Left ventricle myocardium superior (tissue), 1 donor: ENCODE data around the gene GALNT10. TPM values are rescaled to one million over a fixed set of nuclear protein-coding genes. Genes with fewer than 3 reads are reported as not detected.
"Not testable (repeated sequence)": the region's sequence is repeated elsewhere in the genome, so short reads cannot be mapped to it uniquely, and the experiment has no call there.

Experiments
- ATAC-seq: fragments of 200-7000 bp; cut with Tn5 transposase; one replicate; pipeline ENCODE4 v1.9.1; 2020; ENCODE audit warnings: mild to moderate bottlenecking, moderate library complexity
- DNase-seq: peaks from one replicate; pipeline ENCODE4 v3.0.0-alpha.2; 2020
- intact Hi-C: fragments of 100-400 bp; cut with micrococcal nuclease; formaldehyde crosslinking; loops from one replicate; pipeline ENCODE4 v1.11.0; 2022
- total RNA-seq: library from RNA; stranded (reverse); fragmentation: NEBNext Ultra II Directional; extraction: Animal tissue kit (Norgen Biotek cat#: 25700); gene quantifications from one replicate; pipeline ENCODE4 v1.2.1, GENCODE V29; 2021
- donor health status: DM: no; HTN: yes; CAD: no; lungs with severe emphysema.

The GALNT10 gene
- total RNA-seq, 1 donor from 2014 or later = 10.9 TPM

DNA sequence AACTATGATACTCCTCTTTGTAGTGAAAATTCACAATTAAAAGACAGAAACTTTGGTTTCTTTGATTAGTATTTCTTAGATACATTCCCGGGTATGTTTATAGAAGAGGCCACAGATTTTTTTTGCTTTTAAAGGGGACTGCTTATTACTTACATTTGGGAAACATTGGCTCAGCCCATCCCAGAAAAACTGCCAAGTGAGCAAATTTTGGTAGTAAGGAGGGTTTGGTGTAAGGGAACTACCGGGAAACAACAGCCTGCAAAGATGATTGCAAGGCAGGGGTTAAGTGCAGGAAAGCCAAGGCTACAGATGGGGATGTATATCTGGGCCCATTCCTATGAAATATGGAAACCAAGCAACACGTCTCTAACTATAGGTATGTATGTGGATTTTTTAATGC is 166.4 kb downstream of the GALNT10 start:
- intact Hi-C loops = no loop called here
- DNase-seq (no peak), ATAC-seq (no peak)

DNA sequence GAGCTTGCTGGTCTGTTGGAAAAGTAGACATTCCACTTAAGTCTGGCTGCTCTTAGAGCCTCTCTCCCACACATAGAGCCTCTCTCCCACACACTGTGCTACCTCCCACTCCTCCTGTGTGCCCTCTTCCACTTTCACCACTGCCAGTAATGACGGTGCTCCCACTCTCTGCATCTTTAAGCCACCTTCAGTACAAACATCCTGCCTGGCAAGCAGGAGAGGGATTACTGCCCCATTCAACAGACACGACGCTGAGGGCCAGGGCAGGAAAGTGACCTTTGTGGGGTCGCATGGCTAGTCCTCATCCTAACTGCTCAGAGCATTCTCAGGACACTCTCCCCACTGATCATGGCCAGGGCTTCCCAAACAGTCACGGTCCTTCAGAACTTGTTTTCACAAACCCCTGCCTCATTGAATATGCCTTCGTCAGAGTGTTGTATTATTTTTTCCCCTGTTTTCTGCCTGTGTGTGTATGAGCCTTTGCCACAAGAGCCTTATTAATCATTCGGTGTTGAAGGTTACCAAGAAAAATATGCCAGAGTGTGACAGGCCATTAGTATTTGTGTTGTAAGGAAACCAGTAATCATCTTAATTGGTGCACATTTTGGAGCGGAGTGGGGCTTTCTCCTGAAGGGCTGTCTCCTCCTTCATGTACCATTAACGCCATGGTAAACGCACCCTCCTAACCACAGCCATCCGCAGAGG is 168.1 kb downstream of the GALNT10 start:
- no peak for ATAC-seq
- intact Hi-C loops = no loop called here
- no peak for DNase-seq

- no peak for DNase-seq
- intact Hi-C loops = no loop called here
- no peak for ATAC-seq
Measured at GRCh38 chr5:154359221-154359573, 168.7 kb downstream of the GALNT10 start.

GRCh38 chr5:154360241-154360640 is 169.7 kb downstream of the GALNT10 start:
- ATAC-seq, DNase-seq, intact Hi-C loops: not testable (repeated sequence)

GRCh38 chr5:154363411-154363810 is 172.9 kb downstream of the GALNT10 start:
- no peak for DNase-seq
- intact Hi-C loops = no loop called here
- ATAC-seq = no peak

DNA sequence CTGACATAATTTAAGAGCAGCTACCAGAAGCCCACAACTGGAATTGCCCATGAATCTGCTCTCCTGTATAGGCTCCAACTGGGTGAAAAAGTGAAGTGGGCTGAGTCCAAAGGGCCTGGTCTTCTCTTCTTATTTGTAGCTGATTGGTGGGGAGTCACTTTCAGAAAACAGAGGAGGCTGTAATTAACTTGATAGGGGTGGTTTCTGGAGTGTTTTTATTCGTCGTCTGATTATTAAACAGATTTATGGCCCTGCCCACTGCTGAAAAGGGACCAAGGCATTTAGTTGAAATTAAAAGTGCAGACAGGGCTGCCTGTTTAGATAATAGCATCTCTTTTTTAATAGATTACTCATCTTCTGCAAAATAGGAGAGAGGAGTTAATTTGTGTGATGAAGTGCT is 174.2 kb downstream of the GALNT10 start:
- ATAC-seq (no peak), DNase-seq (no peak)
- intact Hi-C loops = no loop called here

DNA sequence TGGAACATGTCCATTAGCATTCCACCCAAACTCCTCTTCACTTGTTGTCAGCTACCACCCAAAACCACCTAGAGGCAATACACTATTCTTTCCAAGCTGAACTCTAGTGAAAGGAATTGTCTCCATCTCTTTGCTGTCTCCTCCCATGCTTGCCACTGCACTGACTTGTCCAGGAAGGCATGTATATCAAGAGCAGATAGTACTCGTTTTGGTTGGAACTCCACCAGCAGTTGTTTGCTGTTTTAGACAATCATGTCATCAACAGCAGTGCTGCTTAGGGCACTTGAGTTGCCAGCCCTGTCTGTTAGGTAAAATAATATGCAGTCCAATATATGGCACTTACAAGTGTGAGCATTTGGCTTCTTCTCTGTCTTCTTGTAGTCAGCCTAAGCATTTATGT is 175.3 kb downstream of the GALNT10 start:
- DNase-seq (no peak), ATAC-seq (peak; percentile 34)
- intact Hi-C loops = no loop called here

DNA sequence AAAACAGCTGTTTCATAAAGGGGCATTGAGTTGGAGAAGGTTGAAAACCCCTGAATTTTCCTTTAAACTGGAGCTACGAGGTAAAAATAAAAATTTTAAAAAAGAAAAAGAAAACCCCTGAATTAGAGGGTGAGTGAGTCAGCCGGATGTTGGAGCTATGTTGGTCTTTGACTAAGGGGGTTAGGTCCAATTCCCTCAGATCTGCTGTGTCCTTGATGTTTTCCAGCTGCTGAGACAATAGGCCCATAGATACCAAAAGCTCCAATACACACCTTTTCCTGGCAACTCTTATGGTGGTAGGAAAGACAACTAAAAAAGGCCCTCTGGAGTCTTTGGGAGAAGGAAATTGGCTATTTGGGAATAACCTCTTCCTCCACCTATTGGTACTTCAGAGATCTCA is 175.8 kb downstream of the GALNT10 start:
- DNase-seq (no peak), ATAC-seq (no peak)
- intact Hi-C loops = no loop called here

- DNase-seq = no peak
- intact Hi-C loops = no loop called here
- ATAC-seq = no peak
Measured at GRCh38 chr5:154367101-154367500, 176.6 kb downstream of the GALNT10 start.

DNA sequence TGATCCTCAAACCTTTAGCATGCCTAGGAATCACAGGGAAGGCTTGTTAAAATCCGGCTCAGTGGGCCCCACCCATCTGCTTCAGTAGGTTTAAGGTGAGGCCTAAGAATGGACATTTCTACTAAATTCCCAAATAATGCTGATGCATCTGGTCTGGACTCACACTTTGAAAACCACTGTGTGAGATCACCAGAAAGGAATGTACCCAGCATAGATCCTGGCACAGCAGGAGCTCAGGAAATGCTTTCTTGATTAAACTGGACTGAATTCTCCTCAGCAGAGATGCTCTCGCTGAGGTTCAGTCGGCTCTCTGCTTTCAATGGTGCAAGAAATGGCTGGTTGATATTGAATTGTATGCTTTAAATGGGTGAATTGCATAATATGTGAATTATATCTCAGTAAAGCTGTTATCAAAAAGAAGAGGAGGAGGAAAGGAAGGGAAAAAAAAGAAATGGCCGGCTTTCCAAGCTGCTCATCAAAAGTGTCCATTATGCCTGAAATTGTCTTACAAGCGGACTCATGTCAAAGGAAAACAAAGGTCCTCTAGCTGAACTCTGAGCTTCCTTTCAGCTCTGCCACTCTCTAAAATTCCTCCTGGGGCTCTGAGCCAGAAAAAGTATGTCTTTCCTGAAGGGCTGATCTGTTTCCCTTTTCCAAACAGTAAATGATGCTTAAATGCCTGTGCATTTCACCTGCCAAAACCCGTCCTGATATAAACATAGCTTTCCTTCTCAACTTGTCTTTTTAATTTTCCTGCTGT is 177.7 kb downstream of the GALNT10 start:
- ATAC-seq (peak; percentile 76), DNase-seq (no peak)
- intact Hi-C loops = no loop called here

GRCh38 chr5:154369682-154370081 is 179.1 kb downstream of the GALNT10 start:
- intact Hi-C loops = no loop called here
- DNase-seq (no peak), ATAC-seq (no peak)

GRCh38 chr5:154370119-154370518 is 179.6 kb downstream of the GALNT10 start:
- ATAC-seq (no peak), DNase-seq (no peak)
- intact Hi-C loops = no loop called here

- ATAC-seq (peak; percentile 81), DNase-seq (peak; percentile 63)
- intact Hi-C loops = no loop called here
Measured at GRCh38 chr5:154370813-154371212, 180.3 kb downstream of the GALNT10 start.

GRCh38 chr5:154371687-154372086 is 181.2 kb downstream of the GALNT10 start:
- peak; percentile 81 for ATAC-seq
- intact Hi-C loops = no loop called here
- DNase-seq = no peak

GRCh38 chr5:154372661-154373060 is 182.1 kb downstream of the GALNT10 start:
- ATAC-seq = no peak
- intact Hi-C loops = no loop called here
- DNase-seq = no peak

GRCh38 chr5:154373326-154373725 is 182.8 kb downstream of the GALNT10 start:
- ATAC-seq (no peak), DNase-seq (no peak)
- intact Hi-C loops = no loop called here

DNA sequence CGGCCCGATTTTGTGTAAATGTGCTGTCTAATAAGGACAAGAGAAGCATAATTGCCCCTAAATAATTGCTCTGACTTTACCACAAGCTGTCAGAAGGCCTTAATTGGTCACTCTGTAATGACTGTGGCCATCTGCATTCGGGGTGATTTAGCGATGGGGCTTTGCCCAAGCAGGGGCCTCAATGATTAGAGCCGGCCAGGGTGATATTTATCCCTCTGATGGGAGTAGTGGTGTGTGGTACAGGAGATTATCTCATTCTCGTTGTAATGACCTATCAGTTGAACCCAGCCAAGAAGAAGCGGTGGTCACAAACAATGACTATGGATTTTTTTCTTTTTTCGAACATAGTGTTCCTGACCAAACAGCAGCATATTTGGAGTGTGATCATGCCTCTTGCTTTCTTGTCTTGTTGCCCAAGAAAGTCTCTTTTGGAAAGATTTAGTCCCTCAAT is 183.2 kb downstream of the GALNT10 start:
- no peak for DNase-seq
- ATAC-seq = no peak
- intact Hi-C loops = no loop called here

DNA sequence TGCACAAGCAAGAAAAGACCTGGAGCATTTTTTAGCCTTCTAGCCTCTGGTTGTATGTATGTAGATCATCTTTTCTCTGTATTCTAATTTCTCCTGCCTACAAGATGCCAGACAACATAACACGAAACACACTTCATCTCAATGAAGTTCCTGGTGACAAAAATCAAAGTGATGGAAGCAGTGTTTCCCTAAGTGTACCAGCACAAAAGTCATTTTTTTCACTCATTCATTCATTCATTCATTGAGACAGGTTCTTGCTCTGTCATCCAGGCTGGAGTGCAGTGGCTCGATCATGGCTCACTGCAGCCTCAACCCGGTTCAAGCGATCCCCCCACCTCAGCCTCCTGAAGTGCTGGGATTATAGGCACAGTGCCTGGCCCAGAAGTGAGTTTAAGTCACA is 183.7 kb downstream of the GALNT10 start:
- ATAC-seq = no peak
- intact Hi-C loops = no loop called here

DNA sequence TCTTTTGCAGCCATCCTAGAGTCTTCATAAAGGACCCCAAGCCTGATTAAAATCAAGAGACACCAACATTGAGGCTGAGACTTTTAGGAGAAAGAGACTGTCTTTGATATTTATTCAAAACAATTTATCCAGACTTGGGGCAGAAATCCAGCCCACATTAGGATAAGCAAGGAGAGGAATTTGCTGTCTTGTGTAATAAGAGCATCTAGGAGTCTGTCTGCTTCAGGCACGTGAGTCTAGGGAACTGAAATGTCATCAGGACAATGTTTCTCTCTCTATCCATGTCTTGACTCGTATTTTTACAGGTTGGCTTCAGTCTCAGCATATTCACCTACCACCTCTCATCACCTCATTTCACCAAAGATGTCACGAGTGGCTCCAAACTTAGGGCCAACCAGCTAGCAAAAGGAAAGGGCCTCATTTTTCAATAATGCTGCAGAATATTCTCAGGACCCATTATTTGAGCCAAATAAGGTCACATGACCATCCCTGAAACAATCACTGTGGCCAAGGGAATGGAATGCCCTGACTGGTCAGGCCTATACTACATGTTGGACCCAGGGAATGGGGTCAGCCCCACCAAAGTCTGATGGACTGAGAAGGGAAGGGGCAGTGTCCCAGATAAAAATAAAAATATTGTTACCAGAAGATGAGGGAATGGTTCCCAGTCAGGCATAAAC is 184.9 kb downstream of the GALNT10 start:
- DNase-seq = no peak
- no peak for ATAC-seq
- intact Hi-C loops = no loop called here

More for the DNA sequence above, 183.7 kb downstream of the GALNT10 start:
- DNase-seq = no peak

DNA sequence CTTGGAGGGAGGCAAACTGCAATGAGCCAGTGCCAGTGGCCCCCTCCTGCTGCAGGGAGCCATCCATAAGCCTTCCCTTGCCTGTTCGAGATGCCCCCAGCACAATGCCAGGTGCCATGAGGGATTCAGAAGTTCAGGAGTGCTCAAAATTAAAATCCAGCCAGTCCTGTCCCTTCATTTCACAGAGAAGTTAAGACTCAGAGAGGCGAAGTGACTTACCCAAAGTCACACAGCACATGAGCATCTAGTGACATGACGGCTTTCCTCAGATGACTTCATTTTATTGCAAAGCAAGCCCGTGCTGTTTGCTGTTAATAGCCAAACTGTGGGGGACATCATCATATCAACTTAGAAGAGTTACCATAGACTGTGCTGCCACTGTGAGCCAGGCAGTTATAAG is 185.9 kb downstream of the GALNT10 start:
- ATAC-seq (no peak), DNase-seq (no peak)
- intact Hi-C loops = no loop called here
